ENCODE results near the gene FAM186B. TPM values are rescaled to one million over a fixed set of nuclear protein-coding genes. Genes with fewer than 3 reads are reported as not detected.
A peak's percentile ranks its signal among the peaks of the same experiment; 100 is the strongest.

FAM186B gene
- total RNA-seq, 1 donor from 2014 or later: not detected

GRCh38 chr12:49643135-49643534, 37.7 kb upstream of the FAM186B start:
- TF ChIP-seq, protein P1, sequence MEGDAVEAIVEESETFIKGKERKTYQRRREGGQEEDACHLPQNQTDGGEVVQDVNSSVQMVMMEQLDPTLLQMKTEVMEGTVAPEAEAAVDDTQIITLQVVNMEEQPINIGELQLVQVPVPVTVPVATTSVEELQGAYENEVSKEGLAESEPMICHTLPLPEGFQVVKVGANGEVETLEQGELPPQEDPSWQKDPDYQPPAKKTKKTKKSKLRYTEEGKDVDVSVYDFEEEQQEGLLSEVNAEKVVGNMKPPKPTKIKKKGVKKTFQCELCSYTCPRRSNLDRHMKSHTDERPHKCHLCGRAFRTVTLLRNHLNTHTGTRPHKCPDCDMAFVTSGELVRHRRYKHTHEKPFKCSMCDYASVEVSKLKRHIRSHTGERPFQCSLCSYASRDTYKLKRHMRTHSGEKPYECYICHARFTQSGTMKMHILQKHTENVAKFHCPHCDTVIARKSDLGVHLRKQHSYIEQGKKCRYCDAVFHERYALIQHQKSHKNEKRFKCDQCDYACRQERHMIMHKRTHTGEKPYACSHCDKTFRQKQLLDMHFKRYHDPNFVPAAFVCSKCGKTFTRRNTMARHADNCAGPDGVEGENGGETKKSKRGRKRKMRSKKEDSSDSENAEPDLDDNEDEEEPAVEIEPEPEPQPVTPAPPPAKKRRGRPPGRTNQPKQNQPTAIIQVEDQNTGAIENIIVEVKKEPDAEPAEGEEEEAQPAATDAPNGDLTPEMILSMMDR (conservative IDR thresholded peaks at IDR 0.05; ENCODE audit: low read depth, low read length): no peak
- no peak for DNase-seq (ENCODE audit: low read depth)
- no peak overlapping the region for H3K4me3 ChIP-seq (ENCODE audit: low read depth, low read length)

- no peak overlapping the region for H3K4me3 ChIP-seq (ENCODE audit: low read depth, low read length)
- TF ChIP-seq, protein P1 (conservative IDR thresholded peaks at IDR 0.05; ENCODE audit: low read depth, low read length): no peak
- DNase-seq (ENCODE audit: low read depth): no peak
These were observed 36.9 kb upstream of the FAM186B start for GRCh38 chr12:49642370-49642802.

- H3K4me3 ChIP-seq (ENCODE audit: low read depth, low read length): no peak overlapping the region
- TF ChIP-seq, protein P1 (conservative IDR thresholded peaks at IDR 0.05; ENCODE audit: low read depth, low read length): no peak
- DNase-seq (ENCODE audit: low read depth): no peak
These were observed 36.4 kb upstream of the FAM186B start for GRCh38 chr12:49641748-49642369.

DNA sequence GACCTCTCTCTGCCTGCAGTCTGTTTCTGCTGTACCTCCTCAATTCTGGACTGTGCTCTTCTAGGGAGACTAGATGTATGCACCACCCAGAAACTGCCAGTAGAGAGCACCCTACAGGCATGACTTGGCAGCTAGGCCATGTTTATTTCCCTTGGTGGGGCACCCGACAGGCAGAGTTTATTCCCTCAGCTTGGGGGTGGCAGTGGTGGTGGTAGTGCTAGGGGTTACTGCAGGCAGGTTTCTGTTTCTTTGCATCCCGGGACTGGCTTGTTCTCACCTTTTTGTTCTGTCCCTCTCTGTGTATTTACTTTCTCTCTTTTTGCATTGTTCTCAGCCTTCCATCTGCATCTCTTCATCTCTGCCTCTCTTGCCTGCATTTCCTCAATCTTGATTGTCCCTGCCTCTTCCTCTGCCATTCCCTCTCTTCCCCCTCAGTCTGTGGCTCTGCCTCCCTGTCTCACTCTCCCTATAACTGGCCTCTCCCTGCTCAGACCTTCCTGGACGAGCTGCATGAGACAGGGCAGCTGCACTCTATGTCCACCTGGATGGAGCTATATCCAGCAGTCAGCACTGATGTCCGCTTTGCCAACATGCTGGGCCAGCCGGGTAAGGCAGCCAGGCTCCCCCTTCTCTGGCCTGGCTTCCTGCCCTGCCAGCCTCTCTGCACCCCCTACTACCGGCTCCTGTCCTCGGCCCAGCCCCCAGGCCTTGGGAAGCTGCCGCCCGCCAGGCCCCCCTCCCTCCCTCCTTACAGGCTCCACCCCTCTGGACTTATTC, 31.7 kb upstream of the FAM186B start:
- DNase-seq (ENCODE audit: low read depth): peak; percentile 15
- TF ChIP-seq, protein P1 (conservative IDR thresholded peaks at IDR 0.05; ENCODE audit: low read depth, low read length): peak; percentile 77
- no peak overlapping the region for H3K4me3 ChIP-seq (ENCODE audit: low read depth, low read length)

GRCh38 chr12:49636574-49636973, 31.1 kb upstream of the FAM186B start:
- H3K4me3 ChIP-seq (ENCODE audit: low read depth, low read length): no peak overlapping the region
- DNase-seq (ENCODE audit: low read depth): no peak
- TF ChIP-seq, protein P1 (conservative IDR thresholded peaks at IDR 0.05; ENCODE audit: low read depth, low read length): no peak

DNA sequence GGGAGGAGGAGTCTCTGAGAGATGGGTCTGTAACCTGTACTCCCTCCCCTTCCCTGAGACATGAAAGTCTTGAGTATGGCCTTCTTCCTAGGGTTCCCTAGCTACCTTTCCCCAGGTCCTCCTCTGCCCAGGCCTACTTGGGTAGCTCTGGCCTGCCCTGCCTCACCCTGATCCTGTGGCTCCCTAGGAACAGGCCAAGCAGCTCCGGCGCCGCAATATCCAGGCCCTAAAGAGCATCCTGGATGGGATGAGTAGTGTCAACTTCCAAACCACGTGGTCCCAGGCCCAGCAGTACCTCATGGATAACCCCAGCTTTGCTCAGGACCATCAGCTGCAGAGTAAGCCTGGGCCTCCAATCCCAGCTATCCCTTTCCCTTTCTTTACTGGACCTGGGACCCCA, 30.2 kb upstream of the FAM186B start:
- TF ChIP-seq, protein P1 (conservative IDR thresholded peaks at IDR 0.05; ENCODE audit: low read depth, low read length): no peak
- no peak overlapping the region for H3K4me3 ChIP-seq (ENCODE audit: low read depth, low read length)
- DNase-seq (ENCODE audit: low read depth): no peak

Measured in epithelial cell of proximal tubule (primary cell).